Panc1 (cell line): ENCODE data around the gene SLC46A3.

Experiments
- CTCF ChIP-seq: fragments of 450-650 bp; IDR thresholded peaks from 2 replicates; pipeline ENCODE4 v1.5.1; 2017; ENCODE audit warnings: mild to moderate bottlenecking
- POLR2AphosphoS5 ChIP-seq: IDR thresholded peaks from 2 replicates; pipeline ENCODE4 v1.6.1; 2012; ENCODE audit warnings: mild to moderate bottlenecking, low read depth, low read length, moderate library complexity

GRCh38 chr13:28704919-28705318 lies 13.9 kb downstream of the SLC46A3 start:
- no peak for TF ChIP-seq CTCF
- no peak for TF ChIP-seq POLR2AphosphoS5
